GM12864 (cell line): Measurements from ENCODE around the gene TOMM22.

Experiments
- DNase-seq: peaks from one replicate; pipeline ENCODE4 v3.0.0-alpha.2; 2011; ENCODE audit warnings: low read depth
- H3K4me3 ChIP-seq: 2 replicates; pipeline ENCODE4 v1.5.1; 2011; ENCODE audit warnings: mild to moderate bottlenecking, low read depth, low read length, control low read depth
- TF ChIP-seq, protein P1 (sequence below): IDR thresholded peaks from 2 replicates; pipeline ENCODE4 v1.5.1; 2011; ENCODE audit warnings: low read depth, mild to moderate bottlenecking, moderate library complexity, low read length, control low read depth, inconsistent platforms; ENCODE audit errors: missing control alignments

TOMM22 gene

DNA sequence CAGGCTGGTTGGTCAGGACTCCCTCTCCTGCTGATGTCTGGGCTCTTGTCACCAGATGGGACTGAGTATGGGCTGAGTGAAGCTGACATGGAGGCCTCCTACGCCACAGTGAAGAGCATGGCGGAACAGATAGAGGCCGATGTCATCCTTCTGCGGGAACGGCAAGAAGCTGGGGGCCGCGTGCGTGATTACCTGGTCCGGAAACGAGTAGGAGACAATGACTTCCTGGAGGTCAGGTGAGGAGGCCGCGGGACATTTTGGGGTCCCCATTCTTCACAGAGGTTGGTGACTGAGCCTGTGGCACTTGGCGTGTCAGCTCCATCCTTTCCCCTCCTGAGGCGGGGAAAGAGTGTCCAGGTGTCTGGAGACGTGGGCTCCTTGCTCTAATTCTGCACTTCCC is 34.1 kb downstream of the TOMM22 start:
- no peak for DNase-seq
- H3K4me3 ChIP-seq: no peak overlapping the region
- TF ChIP-seq, protein P1, sequence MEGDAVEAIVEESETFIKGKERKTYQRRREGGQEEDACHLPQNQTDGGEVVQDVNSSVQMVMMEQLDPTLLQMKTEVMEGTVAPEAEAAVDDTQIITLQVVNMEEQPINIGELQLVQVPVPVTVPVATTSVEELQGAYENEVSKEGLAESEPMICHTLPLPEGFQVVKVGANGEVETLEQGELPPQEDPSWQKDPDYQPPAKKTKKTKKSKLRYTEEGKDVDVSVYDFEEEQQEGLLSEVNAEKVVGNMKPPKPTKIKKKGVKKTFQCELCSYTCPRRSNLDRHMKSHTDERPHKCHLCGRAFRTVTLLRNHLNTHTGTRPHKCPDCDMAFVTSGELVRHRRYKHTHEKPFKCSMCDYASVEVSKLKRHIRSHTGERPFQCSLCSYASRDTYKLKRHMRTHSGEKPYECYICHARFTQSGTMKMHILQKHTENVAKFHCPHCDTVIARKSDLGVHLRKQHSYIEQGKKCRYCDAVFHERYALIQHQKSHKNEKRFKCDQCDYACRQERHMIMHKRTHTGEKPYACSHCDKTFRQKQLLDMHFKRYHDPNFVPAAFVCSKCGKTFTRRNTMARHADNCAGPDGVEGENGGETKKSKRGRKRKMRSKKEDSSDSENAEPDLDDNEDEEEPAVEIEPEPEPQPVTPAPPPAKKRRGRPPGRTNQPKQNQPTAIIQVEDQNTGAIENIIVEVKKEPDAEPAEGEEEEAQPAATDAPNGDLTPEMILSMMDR: no peak

DNA sequence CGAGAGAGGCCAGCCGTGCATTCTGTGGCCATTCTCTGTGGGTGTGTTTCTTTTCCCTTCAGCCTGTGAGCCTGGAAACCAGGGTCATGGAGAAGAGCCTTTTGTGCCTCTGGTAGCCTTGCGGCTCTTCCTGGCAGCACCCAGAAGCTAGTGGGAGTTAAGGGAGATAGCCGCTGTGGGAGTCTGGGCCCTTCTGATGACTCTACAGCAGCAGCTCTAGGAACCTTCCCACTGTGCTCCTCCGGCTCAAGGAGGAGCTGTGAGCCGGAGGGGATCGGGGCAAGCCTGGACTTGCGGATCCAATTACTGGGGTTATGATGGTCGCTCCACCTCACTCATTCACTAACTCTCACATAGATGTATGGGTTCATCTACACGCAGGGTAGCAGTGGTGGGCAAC is 34.5 kb downstream of the TOMM22 start:
- no peak for DNase-seq
- TF ChIP-seq, protein P1: no peak
- no peak overlapping the region for H3K4me3 ChIP-seq

DNA sequence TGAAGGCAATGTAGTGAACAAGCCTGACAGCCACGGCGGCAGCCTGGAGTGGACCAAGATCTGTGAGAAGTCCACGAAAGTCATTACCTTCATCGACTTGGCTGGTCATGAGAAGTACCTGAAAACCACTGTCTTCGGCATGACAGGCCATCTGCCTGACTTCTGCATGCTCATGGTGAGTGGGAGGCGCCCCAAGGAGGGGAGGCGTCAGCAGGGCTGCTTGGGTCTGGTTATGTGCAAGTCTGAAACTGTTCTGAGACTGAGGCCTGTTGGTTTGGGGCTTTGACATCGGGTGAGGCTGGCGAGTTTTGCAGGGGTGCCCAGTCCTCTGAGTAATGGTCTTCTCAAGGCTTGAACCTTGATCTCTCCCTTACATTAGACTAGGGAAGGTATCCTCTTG is 35.1 kb downstream of the TOMM22 start:
- no peak overlapping the region for H3K4me3 ChIP-seq
- no peak for DNase-seq
- TF ChIP-seq, protein P1: no peak

DNA sequence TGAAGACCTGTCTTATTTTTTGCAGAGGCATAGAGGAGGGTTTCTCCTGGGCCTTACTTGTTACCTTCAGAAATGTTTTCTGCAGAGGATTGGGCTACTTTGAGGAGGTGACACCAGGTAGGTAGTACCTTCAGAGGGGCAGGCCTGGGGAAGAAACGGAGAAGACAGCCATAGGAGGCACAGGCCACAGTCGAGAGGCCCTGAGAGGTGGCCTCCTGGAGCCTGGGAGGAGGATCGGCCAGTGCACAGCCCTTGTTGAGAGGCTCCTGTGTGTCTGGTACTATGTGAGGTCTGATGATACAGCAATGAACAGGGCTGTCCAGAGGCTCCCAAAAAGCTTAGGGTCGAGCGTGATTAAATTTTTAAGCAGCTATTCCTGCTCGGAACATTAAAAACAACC is 35.5 kb downstream of the TOMM22 start:
- TF ChIP-seq, protein P1: no peak
- H3K4me3 ChIP-seq: no peak overlapping the region
- DNase-seq: no peak

DNA sequence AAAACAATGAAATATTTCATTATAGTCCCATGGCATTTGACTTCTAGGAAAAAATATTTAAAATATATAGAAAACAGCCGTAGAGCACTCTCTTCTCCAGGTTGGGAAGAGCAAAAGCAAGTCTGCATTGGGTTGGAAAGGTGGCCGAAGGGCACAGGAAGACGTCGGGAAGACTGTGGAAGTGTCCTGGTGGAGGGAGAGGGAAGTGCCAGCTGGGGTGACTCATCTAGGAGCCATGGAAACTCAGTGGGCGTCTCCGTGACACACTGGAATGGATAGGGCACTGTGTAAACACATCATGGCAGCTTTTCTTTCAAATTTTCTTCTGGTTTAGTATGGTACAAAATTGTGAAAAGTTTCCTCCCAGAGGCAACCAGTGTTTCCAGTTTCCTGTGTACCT is 36.7 kb downstream of the TOMM22 start:
- TF ChIP-seq, protein P1: peak; percentile 10
- DNase-seq: no peak
- H3K4me3 ChIP-seq: no peak overlapping the region

DNA sequence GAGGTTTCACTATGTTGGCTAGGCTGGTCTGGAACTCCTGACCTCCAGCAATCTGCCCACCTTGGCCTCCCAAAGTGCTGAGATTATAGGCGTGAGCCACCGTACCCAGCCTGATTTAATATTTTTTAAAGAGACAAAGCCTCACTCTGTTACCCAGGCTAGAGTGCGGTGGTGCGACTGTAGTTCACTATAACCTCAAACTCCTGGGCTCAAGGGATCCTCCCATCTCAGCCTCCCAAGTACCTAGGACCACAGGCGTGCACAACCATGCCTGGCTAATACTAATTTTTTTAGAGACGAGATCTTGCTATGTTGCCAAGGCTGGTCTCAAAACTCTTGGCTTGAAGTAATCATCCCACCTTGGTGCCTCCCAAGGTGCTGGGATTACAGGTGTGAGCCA is 37.4 kb downstream of the TOMM22 start:
- H3K4me3 ChIP-seq: no peak overlapping the region
- DNase-seq: no peak
- TF ChIP-seq, protein P1: no peak

DNA sequence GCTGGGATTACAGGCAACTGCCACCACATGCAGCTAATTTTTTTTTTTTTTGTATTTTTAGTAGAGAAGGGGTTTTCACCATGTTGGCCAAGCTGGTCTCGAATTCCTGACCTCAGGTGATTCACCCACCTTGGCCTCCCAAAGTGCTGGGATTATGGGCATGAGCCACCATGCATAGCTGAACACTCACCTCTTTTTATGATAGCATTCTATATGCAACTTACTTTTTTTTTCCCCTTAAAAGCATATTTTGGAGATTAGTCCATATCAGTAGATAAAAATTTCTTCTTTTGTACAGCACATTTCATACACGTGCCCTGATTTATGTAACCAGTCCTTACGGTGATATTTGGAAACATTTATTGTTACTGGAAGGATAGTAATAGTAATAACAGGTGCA is 38.6 kb downstream of the TOMM22 start:
- no peak overlapping the region for H3K4me3 ChIP-seq
- TF ChIP-seq, protein P1: no peak
- no peak for DNase-seq
